HEK293 (cell line): ENCODE measurements around the gene MIF4GD.

Experiments used
- CTCF ChIA-PET: fragments of 350-600 bp; formaldehyde crosslinking; extraction: SDS; loops from one replicate; lab custom pipeline; 2021; ENCODE audit warnings: antibody characterized with exemption; lab: Yijun Ruan, JAX
- POLR2A ChIA-PET: fragments of 300-600 bp; formaldehyde crosslinking; extraction: SDS; loops from one replicate; lab custom pipeline; 2020; ENCODE audit warnings: antibody characterized with exemption, inconsistent platforms; lab: Yijun Ruan, JAX
- H3K27ac ChIP-seq: fragments of 200-500 bp; sonication (Bioruptor generic); 2 replicates; pipeline ENCODE4 v1.5.1; 2014; ENCODE audit warnings: low read depth, low read length, control low read depth, inconsistent platforms; ENCODE audit errors: extremely low read depth
- H3K36me3 ChIP-seq, 2 experiments: fragments of 200-500 bp in 1 of 2; sonication (Bioruptor generic) in 1 of 2; 1 replicate in 1 of 2; 2 replicates in 1 of 2; pipeline ENCODE4 v1.5.1; 2014 to 2017; ENCODE audit warnings: inconsistent platforms in 2 of 2, low read length in 2 of 2; ENCODE audit not compliant: control insufficient read depth in 2 of 2, insufficient read depth in 1 of 2
- H3K4me1 ChIP-seq: fragments of 200-500 bp; sonication (Bioruptor generic); 2 replicates; pipeline ENCODE4 v1.5.1; 2014; ENCODE audit warnings: mild to moderate bottlenecking, low read length, inconsistent platforms; ENCODE audit not compliant: control insufficient read depth, insufficient read depth
- H3K4me3 ChIP-seq: 2 replicates; pipeline ENCODE4 v1.5.1; 2011; ENCODE audit warnings: low read depth, mild to moderate bottlenecking, control low read depth, low read length, moderate library complexity
- H3K9me3 ChIP-seq: fragments of 200-500 bp; sonication (Bioruptor generic); 2 replicates; pipeline ENCODE4 v1.5.1; 2014; ENCODE audit warnings: low read depth, low read length, inconsistent platforms; ENCODE audit not compliant: control insufficient read depth, insufficient read depth
- PRDM1 ChIP-seq: fragments of 450-650 bp; formaldehyde crosslinking; IDR thresholded peaks from 2 replicates; pipeline ENCODE4; 2016; ENCODE audit warnings: missing biosample characterization, missing genetic modification characterization
- SP7 ChIP-seq: fragments of 450-650 bp; formaldehyde crosslinking; IDR thresholded peaks from 2 replicates; pipeline ENCODE4 v1.5.1; 2016; ENCODE audit warnings: missing biosample characterization, missing genetic modification characterization
- ZBTB17 ChIP-seq: fragments of 450-650 bp; formaldehyde crosslinking; IDR thresholded peaks from 2 replicates; pipeline ENCODE4 v1.5.1; 2016; ENCODE audit warnings: missing biosample characterization, missing genetic modification characterization
- ZEB2 ChIP-seq: fragments of 450-650 bp; formaldehyde crosslinking; IDR thresholded peaks from 2 replicates; pipeline ENCODE4 v1.5.1; 2016; ENCODE audit warnings: missing biosample characterization, missing genetic modification characterization
- ZNF2 ChIP-seq: fragments of 450-650 bp; formaldehyde crosslinking; IDR thresholded peaks from 2 replicates; pipeline ENCODE4 v1.5.1; 2016; ENCODE audit warnings: missing biosample characterization, missing genetic modification characterization
- ZNF404 ChIP-seq: fragments of 450-650 bp; formaldehyde crosslinking; IDR thresholded peaks from 2 replicates; pipeline ENCODE4 v1.5.1; 2017; ENCODE audit warnings: missing biosample characterization, missing genetic modification characterization
- ZNF510 ChIP-seq: fragments of 450-650 bp; formaldehyde crosslinking; IDR thresholded peaks from 2 replicates; pipeline ENCODE4 v1.5.1; 2018; ENCODE audit warnings: mild to moderate bottlenecking, missing genetic modification characterization, missing biosample characterization; ENCODE audit not compliant: insufficient replicate concordance
- ZNF600 ChIP-seq: fragments of 450-650 bp; formaldehyde crosslinking; IDR thresholded peaks from 2 replicates; pipeline ENCODE4 v1.5.1; 2016; ENCODE audit warnings: missing biosample characterization, missing genetic modification characterization
- ZNF654 ChIP-seq: fragments of 450-650 bp; formaldehyde crosslinking; IDR thresholded peaks from 2 replicates; pipeline ENCODE4 v1.5.1; 2016; ENCODE audit warnings: low read depth, missing biosample characterization, missing genetic modification characterization
- ZNF660 ChIP-seq: fragments of 450-650 bp; IDR thresholded peaks from 2 replicates; pipeline ENCODE4 v1.5.1; 2018; ENCODE audit warnings: missing biosample characterization, mild to moderate bottlenecking, missing genetic modification characterization
- TF ChIP-seq, protein P1 (sequence below): fragments of 450-650 bp; formaldehyde crosslinking; IDR thresholded peaks from 2 replicates; pipeline ENCODE4 v1.5.1; 2016; ENCODE audit warnings: missing biosample characterization, missing genetic modification characterization
- TF ChIP-seq, protein P2 (sequence below): fragments of 450-650 bp; formaldehyde crosslinking; IDR thresholded peaks from 2 replicates; pipeline ENCODE4 v1.5.1; 2016; ENCODE audit warnings: missing biosample characterization, missing genetic modification characterization
- TF ChIP-seq, protein P3 (sequence below): fragments of 450-650 bp; formaldehyde crosslinking; IDR thresholded peaks from 2 replicates; pipeline ENCODE4 v1.5.1; 2016; ENCODE audit warnings: missing biosample characterization, missing genetic modification characterization
- TF ChIP-seq, protein P4 (sequence below): fragments of 450-650 bp; formaldehyde crosslinking; IDR thresholded peaks from 2 replicates; pipeline ENCODE4 v1.5.1; 2016; ENCODE audit warnings: missing biosample characterization, missing genetic modification characterization
- TF ChIP-seq, protein P5 (sequence below): fragments of 450-650 bp; formaldehyde crosslinking; IDR thresholded peaks from 2 replicates; pipeline ENCODE4 v1.5.1; 2016; ENCODE audit warnings: missing biosample characterization, missing genetic modification characterization

MIF4GD gene

DNA sequence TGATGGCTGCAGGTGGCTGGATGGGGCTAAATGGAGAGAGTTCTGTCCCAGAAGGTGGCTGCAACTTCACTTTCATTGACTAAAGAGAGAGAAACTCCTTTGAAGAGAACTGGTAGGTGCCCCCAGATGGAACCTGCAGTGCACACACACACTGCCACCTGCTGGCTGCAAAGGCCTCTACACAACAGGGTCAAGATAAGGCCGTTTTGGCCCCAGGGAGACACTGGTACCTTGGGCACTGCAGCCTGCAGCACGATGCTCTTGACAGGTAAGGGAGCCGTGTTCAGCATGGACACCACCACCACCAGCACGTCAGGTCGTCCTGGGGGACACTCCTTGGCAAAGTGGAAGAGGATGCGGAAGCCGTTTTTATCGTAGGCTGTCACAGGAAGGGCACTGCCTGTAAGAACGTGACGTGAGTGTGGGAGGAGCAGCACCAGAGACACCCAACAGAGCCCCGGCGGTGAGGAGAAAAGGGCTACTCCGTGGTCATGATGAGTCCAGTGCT lies 32.3 kb downstream of the MIF4GD start:
- Histone ChIP-seq H3K4me1 (no peaks in the 10 kb centered on the region), H3K9me3 (no peaks in the 10 kb centered on the region), H3K4me3 (no peak overlapping the region), H3K27ac (no peak overlapping the region), H3K36me3 (peaks cover 45 to 98% of the 10 kb centered on the region in 2 experiments)
- 0 out of 2 replicates have a peak, but pooled peaks have one; percentile 13 for TF ChIP-seq SP7 (tag by site-specific recombination)
- peak; percentile 85 for TF ChIP-seq ZNF600 (tag by site-specific recombination)
- TF ChIP-seq ZNF660, result peak; percentile 45; the same call in 1 of the 2 replicates
- TF ChIP-seq, protein P1, sequence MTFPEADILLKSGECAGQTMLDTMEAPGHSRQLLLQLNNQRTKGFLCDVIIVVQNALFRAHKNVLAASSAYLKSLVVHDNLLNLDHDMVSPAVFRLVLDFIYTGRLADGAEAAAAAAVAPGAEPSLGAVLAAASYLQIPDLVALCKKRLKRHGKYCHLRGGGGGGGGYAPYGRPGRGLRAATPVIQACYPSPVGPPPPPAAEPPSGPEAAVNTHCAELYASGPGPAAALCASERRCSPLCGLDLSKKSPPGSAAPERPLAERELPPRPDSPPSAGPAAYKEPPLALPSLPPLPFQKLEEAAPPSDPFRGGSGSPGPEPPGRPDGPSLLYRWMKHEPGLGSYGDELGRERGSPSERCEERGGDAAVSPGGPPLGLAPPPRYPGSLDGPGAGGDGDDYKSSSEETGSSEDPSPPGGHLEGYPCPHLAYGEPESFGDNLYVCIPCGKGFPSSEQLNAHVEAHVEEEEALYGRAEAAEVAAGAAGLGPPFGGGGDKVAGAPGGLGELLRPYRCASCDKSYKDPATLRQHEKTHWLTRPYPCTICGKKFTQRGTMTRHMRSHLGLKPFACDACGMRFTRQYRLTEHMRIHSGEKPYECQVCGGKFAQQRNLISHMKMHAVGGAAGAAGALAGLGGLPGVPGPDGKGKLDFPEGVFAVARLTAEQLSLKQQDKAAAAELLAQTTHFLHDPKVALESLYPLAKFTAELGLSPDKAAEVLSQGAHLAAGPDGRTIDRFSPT (tag by site-specific recombination), result peak; percentile 36; the same call in 1 of the 2 replicates
- peak; percentile 94 for TF ChIP-seq ZNF2 (tag by site-specific recombination)
- TF ChIP-seq, protein P2, sequence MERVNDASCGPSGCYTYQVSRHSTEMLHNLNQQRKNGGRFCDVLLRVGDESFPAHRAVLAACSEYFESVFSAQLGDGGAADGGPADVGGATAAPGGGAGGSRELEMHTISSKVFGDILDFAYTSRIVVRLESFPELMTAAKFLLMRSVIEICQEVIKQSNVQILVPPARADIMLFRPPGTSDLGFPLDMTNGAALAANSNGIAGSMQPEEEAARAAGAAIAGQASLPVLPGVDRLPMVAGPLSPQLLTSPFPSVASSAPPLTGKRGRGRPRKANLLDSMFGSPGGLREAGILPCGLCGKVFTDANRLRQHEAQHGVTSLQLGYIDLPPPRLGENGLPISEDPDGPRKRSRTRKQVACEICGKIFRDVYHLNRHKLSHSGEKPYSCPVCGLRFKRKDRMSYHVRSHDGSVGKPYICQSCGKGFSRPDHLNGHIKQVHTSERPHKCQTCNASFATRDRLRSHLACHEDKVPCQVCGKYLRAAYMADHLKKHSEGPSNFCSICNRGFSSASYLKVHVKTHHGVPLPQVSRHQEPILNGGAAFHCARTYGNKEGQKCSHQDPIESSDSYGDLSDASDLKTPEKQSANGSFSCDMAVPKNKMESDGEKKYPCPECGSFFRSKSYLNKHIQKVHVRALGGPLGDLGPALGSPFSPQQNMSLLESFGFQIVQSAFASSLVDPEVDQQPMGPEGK (tag by site-specific recombination), result peak; percentile 43
- peak; percentile 64 for TF ChIP-seq ZNF654 (tag by site-specific recombination)
- TF ChIP-seq PRDM1 (tag by site-specific recombination), result peak; percentile 71
- peak; percentile 43; the same call in 1 of the 2 replicates for TF ChIP-seq ZBTB17 (tag by site-specific recombination)
- no peak for TF ChIP-seq ZNF510 (tag by site-specific recombination)
- TF ChIP-seq, protein P3, sequence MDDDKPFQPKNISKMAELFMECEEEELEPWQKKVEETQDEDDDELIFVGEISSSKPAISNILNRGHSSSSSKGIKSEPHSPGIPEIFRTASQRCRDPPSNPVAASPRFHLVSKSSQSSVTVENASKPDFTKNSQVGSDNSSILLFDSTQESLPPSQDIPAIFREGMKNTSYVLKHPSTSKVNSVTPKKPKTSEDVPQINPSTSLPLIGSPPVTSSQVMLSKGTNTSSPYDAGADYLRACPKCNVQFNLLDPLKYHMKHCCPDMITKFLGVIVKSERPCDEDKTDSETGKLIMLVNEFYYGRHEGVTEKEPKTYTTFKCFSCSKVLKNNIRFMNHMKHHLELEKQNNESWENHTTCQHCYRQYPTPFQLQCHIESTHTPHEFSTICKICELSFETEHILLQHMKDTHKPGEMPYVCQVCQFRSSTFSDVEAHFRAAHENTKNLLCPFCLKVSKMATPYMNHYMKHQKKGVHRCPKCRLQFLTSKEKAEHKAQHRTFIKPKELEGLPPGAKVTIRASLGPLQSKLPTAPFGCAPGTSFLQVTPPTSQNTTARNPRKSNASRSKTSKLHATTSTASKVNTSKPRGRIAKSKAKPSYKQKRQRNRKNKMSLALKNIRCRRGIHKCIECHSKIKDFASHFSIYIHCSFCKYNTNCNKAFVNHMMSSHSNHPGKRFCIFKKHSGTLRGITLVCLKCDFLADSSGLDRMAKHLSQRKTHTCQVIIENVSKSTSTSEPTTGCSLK (tag by site-specific recombination), result no peak
- TF ChIP-seq, protein P4, sequence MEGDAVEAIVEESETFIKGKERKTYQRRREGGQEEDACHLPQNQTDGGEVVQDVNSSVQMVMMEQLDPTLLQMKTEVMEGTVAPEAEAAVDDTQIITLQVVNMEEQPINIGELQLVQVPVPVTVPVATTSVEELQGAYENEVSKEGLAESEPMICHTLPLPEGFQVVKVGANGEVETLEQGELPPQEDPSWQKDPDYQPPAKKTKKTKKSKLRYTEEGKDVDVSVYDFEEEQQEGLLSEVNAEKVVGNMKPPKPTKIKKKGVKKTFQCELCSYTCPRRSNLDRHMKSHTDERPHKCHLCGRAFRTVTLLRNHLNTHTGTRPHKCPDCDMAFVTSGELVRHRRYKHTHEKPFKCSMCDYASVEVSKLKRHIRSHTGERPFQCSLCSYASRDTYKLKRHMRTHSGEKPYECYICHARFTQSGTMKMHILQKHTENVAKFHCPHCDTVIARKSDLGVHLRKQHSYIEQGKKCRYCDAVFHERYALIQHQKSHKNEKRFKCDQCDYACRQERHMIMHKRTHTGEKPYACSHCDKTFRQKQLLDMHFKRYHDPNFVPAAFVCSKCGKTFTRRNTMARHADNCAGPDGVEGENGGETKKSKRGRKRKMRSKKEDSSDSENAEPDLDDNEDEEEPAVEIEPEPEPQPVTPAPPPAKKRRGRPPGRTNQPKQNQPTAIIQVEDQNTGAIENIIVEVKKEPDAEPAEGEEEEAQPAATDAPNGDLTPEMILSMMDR, result peak; percentile 86
- TF ChIP-seq, protein P5, sequence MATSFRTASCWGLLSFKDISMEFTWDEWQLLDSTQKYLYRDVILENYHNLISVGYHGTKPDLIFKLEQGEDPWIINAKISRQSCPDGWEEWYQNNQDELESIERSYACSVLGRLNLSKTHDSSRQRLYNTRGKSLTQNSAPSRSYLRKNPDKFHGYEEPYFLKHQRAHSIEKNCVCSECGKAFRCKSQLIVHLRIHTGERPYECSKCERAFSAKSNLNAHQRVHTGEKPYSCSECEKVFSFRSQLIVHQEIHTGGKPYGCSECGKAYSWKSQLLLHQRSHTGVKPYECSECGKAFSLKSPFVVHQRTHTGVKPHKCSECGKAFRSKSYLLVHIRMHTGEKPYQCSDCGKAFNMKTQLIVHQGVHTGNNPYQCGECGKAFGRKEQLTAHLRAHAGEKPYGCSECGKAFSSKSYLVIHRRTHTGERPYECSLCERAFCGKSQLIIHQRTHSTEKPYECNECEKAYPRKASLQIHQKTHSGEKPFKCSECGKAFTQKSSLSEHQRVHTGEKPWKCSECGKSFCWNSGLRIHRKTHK (tag by site-specific recombination), result no peak
- TF ChIP-seq ZEB2 (tag by site-specific recombination), result peak; percentile 50; the same call in 1 of the 2 replicates
- TF ChIP-seq ZNF404 (tag by site-specific recombination), result no peak
- POLR2A ChIA-PET, result interaction anchor here (1.2 to 3.5 kb wide), 5 partner anchors 9 to 167 kb away, joined by 3 to 26 read pairs (median 4); partner anchors contain the start of genes GRB2, MIF4GD and SLC25A19
- CTCF ChIA-PET, result interaction anchor here (0.5 to 7.4 kb wide), 17 partner anchors 9 to 509 kb away, joined by 3 to 74 read pairs (median 7); partner anchors contain the start of genes GGA3, GRB2, MIF4GD and MRPS7
